AG04449 (cell line): ENCODE measurements around the gene PVALEF.

ENCODE experiments used
- CTCF ChIA-PET: fragments of 350-600 bp; formaldehyde crosslinking; extraction: SDS; loops from one replicate; lab custom pipeline; 2021; ENCODE audit warnings: antibody characterized with exemption; lab: Yijun Ruan, JAX
- POLR2A ChIA-PET: fragments of 400-600, 350-600 bp; formaldehyde crosslinking; extraction: SDS; loops from one replicate; lab custom pipeline; 2020; ENCODE audit warnings: antibody characterized with exemption, inconsistent platforms; lab: Yijun Ruan, JAX
- DNase-seq: peaks from one replicate; pipeline ENCODE4 v3.0.0-alpha.2; 2010; ENCODE audit warnings: low read depth, low spot score
- H3K4me3 ChIP-seq: 2 replicates; pipeline ENCODE4 v1.5.1; 2011; ENCODE audit warnings: low read depth, mild to moderate bottlenecking, control low read depth, low read length
- TF ChIP-seq, protein P1 (sequence below): IDR thresholded peaks from one replicate; pipeline ENCODE4 v1.5.1; 2011; ENCODE audit warnings: mild to moderate bottlenecking, moderate library complexity, low read length, control low read depth, inconsistent platforms; ENCODE audit not compliant: insufficient read depth; ENCODE audit errors: missing control alignments

Gene PVALEF

DNA sequence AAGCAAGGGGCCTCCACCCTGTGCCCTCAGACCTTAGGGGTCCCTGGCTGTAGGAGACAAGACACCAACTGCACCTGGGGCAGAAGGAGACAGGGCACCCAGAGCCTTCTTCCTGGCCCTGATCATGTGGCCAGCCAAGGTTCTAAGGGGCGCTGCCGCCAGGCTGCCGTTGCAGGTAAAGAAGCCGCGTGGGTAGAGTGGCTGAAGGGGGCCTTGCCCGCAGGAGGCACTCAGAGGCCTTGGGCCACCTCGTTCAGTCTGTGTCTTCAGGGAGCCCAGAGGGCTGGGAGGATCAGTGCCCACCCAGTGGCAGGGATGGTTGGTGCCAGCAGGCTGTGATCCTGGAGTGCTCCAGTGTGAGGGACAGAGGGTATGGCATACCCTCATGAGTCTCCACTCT is 2.3 kb downstream of the PVALEF start:
- no peak for DNase-seq
- TF ChIP-seq, protein P1, sequence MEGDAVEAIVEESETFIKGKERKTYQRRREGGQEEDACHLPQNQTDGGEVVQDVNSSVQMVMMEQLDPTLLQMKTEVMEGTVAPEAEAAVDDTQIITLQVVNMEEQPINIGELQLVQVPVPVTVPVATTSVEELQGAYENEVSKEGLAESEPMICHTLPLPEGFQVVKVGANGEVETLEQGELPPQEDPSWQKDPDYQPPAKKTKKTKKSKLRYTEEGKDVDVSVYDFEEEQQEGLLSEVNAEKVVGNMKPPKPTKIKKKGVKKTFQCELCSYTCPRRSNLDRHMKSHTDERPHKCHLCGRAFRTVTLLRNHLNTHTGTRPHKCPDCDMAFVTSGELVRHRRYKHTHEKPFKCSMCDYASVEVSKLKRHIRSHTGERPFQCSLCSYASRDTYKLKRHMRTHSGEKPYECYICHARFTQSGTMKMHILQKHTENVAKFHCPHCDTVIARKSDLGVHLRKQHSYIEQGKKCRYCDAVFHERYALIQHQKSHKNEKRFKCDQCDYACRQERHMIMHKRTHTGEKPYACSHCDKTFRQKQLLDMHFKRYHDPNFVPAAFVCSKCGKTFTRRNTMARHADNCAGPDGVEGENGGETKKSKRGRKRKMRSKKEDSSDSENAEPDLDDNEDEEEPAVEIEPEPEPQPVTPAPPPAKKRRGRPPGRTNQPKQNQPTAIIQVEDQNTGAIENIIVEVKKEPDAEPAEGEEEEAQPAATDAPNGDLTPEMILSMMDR = no peak
- POLR2A ChIA-PET = no interaction called here
- CTCF ChIA-PET = interaction anchor here (1.6 kb wide), 1 partner anchor 25 kb away, joined by 5 read pairs; no protein-coding TSS in a partner anchor
- H3K4me3 ChIP-seq = no peak overlapping the region

DNA sequence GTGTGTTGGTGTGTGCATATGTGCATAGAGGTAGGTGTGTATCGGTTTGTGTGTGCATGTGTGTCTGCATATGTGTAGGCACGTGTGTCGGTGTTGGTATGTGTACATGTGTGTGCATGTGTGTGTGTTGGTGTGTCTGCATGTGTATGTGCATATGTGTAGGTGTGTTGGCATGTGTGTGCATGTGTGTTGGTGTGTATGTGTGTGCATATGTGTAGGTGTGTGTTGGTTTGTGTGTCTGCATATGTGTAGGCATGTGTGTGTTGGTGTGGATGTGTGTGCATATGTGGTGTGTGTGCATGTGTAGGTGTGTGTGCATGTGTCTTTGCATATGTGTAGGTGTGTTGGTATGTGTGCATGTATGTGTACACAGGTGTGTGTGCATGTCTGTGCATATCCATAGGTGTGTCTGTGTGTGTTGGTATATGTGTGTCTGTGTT is 4.6 kb downstream of the PVALEF start:
- no peak overlapping the region for H3K4me3 ChIP-seq
- no peak for DNase-seq
- POLR2A ChIA-PET = no interaction called here
- TF ChIP-seq, protein P1 = no peak
- CTCF ChIA-PET = no interaction called here

DNA sequence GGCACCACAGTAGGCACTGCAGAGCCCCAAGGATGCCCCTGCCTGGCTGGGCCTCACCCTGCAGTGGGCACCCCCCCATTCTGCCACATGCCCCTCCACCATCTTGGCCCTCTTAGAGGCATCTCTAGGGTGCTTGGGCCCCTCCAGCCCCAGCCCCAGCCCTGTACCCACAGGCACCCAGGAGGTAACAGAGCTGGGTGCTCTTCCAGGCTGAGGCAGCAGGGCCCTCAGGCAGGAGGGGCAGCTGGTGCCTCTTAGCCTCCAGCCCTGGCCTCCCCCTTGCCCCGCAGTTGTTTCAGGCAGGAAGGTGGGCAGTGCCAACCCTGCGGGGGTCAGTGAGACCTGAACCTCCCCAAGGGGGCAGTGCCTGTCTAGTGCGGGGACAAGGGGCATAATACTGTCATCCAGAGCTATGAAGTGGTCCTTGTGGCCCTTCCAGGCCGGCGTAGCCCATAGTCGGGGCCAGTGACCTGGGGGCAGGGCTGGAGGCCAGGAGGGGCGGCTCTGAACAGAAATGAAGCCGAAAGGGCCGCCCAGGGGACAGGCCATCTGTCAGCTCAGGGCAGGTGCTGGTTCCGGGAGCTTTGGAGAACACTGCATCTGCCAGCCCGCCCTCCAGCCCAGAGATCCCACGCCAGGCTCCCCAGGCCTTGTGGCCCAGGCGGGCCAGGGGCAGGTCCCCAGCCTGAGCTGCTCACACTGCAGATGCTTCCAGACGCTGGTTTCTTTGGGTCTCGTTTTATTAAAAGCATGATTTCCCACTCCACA is 5.6 kb downstream of the PVALEF start:
- ChIA-PET POLR2A (no interaction called here), CTCF (interaction anchor here (2.2 kb wide), 1 partner anchor 28 kb away, joined by 8 read pairs; no protein-coding TSS in a partner anchor)
- DNase-seq = no peak
- H3K4me3 ChIP-seq = no peak overlapping the region
- TF ChIP-seq, protein P1 = no peak

DNA sequence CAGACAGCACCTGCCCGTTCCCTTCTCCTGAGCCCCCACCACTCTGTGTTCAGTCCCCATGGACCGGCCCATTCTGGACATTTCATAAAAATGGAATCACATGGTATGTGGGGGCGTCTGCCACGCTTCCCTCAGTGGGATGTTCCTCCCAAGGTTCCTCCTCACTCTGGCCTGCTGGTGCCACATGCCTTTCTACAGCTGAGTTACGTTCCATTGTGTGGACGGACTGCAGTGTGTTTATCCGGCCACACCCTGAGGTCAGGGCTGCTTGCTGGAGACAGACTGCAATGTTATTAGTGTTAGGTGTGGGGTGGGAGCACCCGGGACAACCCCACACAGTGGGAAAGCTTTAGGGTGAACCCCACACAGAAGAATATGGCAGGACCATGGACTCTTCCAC is 6.6 kb downstream of the PVALEF start:
- CTCF ChIA-PET = interaction anchor here (2.2 kb wide), 1 partner anchor 29 kb away, joined by 8 read pairs; no protein-coding TSS in a partner anchor

DNA sequence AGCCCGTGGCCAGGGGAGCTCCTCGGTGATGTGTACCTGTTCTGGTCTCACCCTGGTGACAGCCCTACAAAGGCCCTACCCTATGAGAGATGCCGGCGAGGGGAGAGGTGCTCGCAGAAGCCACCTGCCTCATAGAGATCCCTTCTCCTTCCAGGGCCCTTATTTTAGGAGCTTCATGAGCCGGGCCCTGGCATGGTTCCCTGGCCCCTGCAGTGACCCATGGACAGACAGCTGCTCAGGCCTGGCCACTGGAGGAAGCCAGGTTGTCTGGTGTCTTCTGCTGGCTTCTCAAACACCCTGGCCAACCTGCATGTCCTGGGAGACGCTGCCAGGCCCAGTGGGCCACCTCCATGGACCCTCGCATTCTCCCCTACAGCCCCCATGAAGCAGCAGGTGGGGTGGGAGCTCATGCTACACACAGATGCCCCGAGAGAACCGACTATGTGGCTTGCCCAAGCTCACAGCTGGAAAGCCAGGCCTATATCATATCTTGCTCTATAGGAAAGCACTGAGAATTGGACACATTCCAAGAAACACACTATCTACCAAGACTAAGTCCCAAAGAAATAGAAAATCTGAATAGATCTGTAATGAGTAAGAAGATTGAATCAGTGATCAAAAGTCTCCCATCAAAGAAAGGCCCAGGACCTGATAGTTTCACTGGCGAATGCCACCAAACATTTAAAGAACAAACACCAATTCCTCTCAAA is 7.9 kb downstream of the PVALEF start:
- no peak for DNase-seq
- TF ChIP-seq, protein P1 = no peak
- CTCF ChIA-PET = interaction anchor here (1.0 to 2.2 kb wide), 3 partner anchors 27 to 71 kb away, joined by 3 to 8 read pairs (median 3); no protein-coding TSS in a partner anchor
- POLR2A ChIA-PET = no interaction called here
- H3K4me3 ChIP-seq = no peak overlapping the region

More for the DNA sequence above, 6.6 kb downstream of the PVALEF start:
- POLR2A ChIA-PET = no interaction called here
- no peak overlapping the region for H3K4me3 ChIP-seq
- TF ChIP-seq, protein P1 = no peak
- DNase-seq = no peak

DNA sequence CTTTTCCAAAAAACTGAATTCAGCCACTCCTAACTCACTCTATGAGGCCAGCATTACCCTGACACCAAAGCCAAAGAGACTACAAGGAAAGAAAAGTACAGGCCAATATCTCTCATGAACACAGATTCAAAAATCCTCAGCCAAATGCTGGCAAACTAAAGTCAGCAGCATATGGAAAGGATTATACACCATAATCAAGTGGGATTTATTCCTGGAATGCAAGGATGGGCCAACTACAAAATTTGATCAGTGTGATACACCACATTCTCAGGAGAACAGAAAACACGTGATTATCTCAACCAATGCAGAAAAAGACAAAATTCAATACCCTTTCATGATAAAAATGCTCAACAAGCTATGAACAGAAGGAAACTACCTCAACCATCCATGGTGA is 8.5 kb downstream of the PVALEF start:
- no peak overlapping the region for H3K4me3 ChIP-seq
- CTCF ChIA-PET = no interaction called here
- TF ChIP-seq, protein P1 = no peak
- POLR2A ChIA-PET = no interaction called here
- DNase-seq = no peak
